Sigmoid colon (tissue), 7 donors: ENCODE measurements around the gene BLID. TPM values are rescaled to one million over a fixed set of nuclear protein-coding genes. Genes with fewer than 3 reads are reported as not detected.
A peak's percentile ranks its signal among the peaks of the same experiment; 100 is the strongest.

ENCODE experiments used
- DNase-seq: peaks from one replicate; pipeline ENCODE4 v3.0.0-alpha.2; 2019
- H3K27ac ChIP-seq, 4 donors: fragments of 200-600 bp; sonication (generic); one replicate each; pipeline ENCODE4 v1.5.1; 2016 to 2019; ENCODE audit warnings: mild to moderate bottlenecking in 1 of 4
- H3K27me3 ChIP-seq, 3 donors: fragments of 200-600 bp; sonication (generic); one replicate each; pipeline ENCODE4 v1.5.1; 2019; ENCODE audit warnings: mild to moderate bottlenecking in 1 of 3
- H3K36me3 ChIP-seq, 4 donors: fragments of 200-600 bp; sonication (generic); one replicate each; pipeline ENCODE4 v1.5.1; 2016 to 2019
- H3K4me1 ChIP-seq, 4 donors: fragments of 200-600 bp; sonication (generic); one replicate each; pipeline ENCODE4 v1.5.1; 2017 to 2019
- H3K4me3 ChIP-seq, 4 donors: fragments of 200-600 bp; sonication (generic); one replicate each; pipeline ENCODE4 v1.5.1; 2017 to 2019; ENCODE audit warnings: mild to moderate bottlenecking in 2 of 4, moderate library complexity in 1 of 4
- H3K9me3 ChIP-seq, 4 donors: fragments of 200-600 bp in 3 of 4; sonication (generic) in 3 of 4; one replicate each; pipeline versions ENCODE4 v1.5.1 to v1.6.1; 2013 to 2019
- EP300 ChIP-seq, 4 donors: sonication (generic); formaldehyde crosslinking; IDR thresholded peaks; one replicate each; pipeline ENCODE4 v1.6.1; 2017; ENCODE audit warnings: antibody characterized with exemption in 4 of 4
- POLR2A ChIP-seq, 2 donors: fragments of 450-650 bp; IDR thresholded peaks; one replicate each; pipeline ENCODE4 v1.6.1; 2016; ENCODE audit warnings: antibody characterized with exemption in 2 of 2, mild to moderate bottlenecking in 2 of 2, moderate library complexity in 2 of 2
- POLR2AphosphoS5 ChIP-seq, 4 donors: sonication (generic); formaldehyde crosslinking; IDR thresholded peaks; one replicate each; pipeline ENCODE4 v1.6.1; 2017; ENCODE audit warnings: antibody characterized with exemption in 4 of 4
- WGBS, 2 donors: extraction: QIAGEN DNeasy Blood & Tissue Kit; methylation state at CpG; one replicate each; pipeline ENCODE4 v1.1.7; 2013; 5-methylcytosine and 5-hydroxymethylcytosine counted together
- intact Hi-C: fragments of 100-400 bp; cut with DNase I; formaldehyde crosslinking; loops from one replicate; pipeline ENCODE4 v1.15.1; 2023
- polyA plus RNA-seq, 3 donors: library from polyadenylated mRNA; stranded (reverse); fragments of 200-250 nt; gene quantifications; one replicate each; pipeline ENCODE4 v1.2.3, GENCODE V29; 2013
- total RNA-seq, 4 donors: library from RNA; depleted of rRNA; stranded (reverse); fragments of >200 nt; gene quantifications; one replicate each; pipeline ENCODE4 v1.1.0, GENCODE V29; 2016
- TF ChIP-seq, protein P1 (sequence below), 4 experiments: fragments of 450-650 bp in 3 of 4; fragments of 200-600 bp in 1 of 4; IDR thresholded peaks; one replicate each; pipeline ENCODE4 v1.5.1; 2016 to 2019; ENCODE audit warnings: antibody characterized with exemption in 4 of 4, mild to moderate bottlenecking in 3 of 4, moderate library complexity in 2 of 4
- donor health status: healthy with polysubstance abuse.
- donor health status: Bipolar disorder and iron deficiency.
- donor health status: healthy.

The BLID gene
- total and polyA plus RNA-seq, 7 donors: 0.09 to 2.2 (median 1.9) TPM; not detected in 2

DNA sequence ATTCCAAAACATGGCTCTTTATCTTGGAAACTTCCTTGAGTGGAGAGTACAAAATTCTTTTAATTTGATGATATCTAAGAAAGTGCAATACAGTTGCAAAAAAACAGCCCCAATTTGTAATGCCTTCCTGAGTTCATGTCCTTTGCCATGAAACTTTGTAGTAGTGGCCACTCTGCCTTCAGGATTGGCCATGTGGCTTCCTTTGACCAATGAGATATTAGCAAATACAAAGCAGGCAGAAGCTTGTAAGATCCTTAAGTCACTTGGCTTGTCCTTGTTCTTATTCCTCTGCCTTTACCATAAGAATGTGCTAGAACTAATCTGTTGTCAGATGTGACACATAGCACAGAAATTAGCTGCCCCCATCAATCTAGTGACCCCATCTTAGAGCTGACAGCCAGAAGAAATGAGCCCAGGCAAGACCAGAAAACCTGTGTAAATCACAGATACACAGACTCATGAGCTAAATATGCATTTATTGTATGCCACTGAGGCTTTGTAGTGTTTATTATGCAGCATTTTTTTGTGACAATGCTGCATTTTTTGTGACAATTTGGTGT, 29.8 kb upstream of the BLID start:
- no peak for DNase-seq
- no peak for TF ChIP-seq POLR2A (IDR thresholded peaks at IDR 0.05)
- Histone ChIP-seq H3K36me3 (no peaks in the 10 kb centered on the region), H3K27me3 (no peaks in the 10 kb centered on the region), H3K27ac (no peak overlapping the region), H3K9me3 (no peaks in the 10 kb centered on the region), H3K4me1 (peaks cover 0 to 12% (median 7%) of the 10 kb centered on the region in 4 donors), H3K4me3 (no peak overlapping the region)
- intact Hi-C loops: no loop called here

DNA sequence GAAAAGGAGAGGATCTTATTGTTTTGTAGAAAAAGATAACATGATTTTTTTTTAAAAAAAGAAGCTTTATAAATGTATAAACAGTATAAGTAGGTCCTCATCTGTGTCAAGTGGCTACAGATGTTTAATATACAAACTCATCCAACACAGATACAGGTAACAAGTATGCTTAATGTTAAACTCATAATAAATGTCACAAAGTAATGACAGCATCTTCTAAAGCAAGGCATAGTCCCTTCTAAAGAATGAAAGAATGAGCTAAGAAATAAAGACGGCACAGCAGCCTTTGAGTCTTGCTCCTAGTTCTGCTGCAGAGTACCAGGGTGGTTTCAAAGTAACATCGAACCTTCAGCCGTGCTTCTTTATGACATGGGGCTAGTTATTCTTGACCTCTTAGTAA, 28.7 kb upstream of the BLID start:
- intact Hi-C loops: no loop called here
- TF ChIP-seq, protein P1, sequence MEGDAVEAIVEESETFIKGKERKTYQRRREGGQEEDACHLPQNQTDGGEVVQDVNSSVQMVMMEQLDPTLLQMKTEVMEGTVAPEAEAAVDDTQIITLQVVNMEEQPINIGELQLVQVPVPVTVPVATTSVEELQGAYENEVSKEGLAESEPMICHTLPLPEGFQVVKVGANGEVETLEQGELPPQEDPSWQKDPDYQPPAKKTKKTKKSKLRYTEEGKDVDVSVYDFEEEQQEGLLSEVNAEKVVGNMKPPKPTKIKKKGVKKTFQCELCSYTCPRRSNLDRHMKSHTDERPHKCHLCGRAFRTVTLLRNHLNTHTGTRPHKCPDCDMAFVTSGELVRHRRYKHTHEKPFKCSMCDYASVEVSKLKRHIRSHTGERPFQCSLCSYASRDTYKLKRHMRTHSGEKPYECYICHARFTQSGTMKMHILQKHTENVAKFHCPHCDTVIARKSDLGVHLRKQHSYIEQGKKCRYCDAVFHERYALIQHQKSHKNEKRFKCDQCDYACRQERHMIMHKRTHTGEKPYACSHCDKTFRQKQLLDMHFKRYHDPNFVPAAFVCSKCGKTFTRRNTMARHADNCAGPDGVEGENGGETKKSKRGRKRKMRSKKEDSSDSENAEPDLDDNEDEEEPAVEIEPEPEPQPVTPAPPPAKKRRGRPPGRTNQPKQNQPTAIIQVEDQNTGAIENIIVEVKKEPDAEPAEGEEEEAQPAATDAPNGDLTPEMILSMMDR (IDR thresholded peaks at IDR 0.05): no peak
- no peak for TF ChIP-seq POLR2A (IDR thresholded peaks at IDR 0.05)
- TF ChIP-seq EP300 (IDR thresholded peaks at IDR 0.05): no peak
- peak in 3 of 4 donors; percentile 15 to 65 (median 56) for TF ChIP-seq POLR2AphosphoS5 (IDR thresholded peaks at IDR 0.05)
- Histone ChIP-seq H3K36me3 (no peaks in the 10 kb centered on the region), H3K27ac (no peak overlapping the region), H3K27me3 (no peaks in the 10 kb centered on the region), H3K9me3 (no peaks in the 10 kb centered on the region), H3K4me3 (no peak overlapping the region), H3K4me1 (peaks cover 0 to 9% (median 7%) of the 10 kb centered on the region in 4 donors)
- no peak for DNase-seq
- 81% methylated on average over 3 of the region's 3 CpGs for WGBS, 2 donors

DNA sequence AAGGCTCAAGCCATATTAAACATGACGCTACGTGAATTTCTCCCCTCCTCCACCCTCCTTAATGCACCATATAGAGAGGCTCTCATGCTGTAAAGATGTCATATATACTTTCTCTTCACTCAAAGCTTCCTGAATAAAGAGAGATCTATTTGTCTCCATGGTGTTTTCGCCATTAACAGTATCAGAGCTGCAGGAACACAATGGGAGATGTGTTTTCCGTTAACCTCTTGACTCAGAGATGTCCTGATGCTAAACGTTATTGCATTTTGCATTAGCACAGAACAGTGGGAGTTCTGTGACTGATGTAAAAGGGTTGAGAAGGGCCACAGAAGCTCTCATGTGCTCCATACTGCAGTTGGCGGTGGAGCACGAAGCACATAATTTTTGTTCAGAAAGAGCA, 25.7 kb upstream of the BLID start:
- Histone ChIP-seq H3K36me3 (no peaks in the 10 kb centered on the region), H3K27me3 (no peaks in the 10 kb centered on the region), H3K27ac (no peak overlapping the region), H3K9me3 (no peaks in the 10 kb centered on the region), H3K4me1 (peaks cover 0 to 17% (median 12%) of the 10 kb centered on the region in 4 donors), H3K4me3 (no peak overlapping the region)
- TF ChIP-seq POLR2AphosphoS5 (IDR thresholded peaks at IDR 0.05) (no peak), EP300 (IDR thresholded peaks at IDR 0.05) (no peak), POLR2A (IDR thresholded peaks at IDR 0.05) (no peak)
- TF ChIP-seq, protein P1 (IDR thresholded peaks at IDR 0.05): no peak
- intact Hi-C loops: no loop called here
- 78 to 80% methylated on average over 7 of the region's 7 CpGs for WGBS, 2 donors
- no peak for DNase-seq

DNA sequence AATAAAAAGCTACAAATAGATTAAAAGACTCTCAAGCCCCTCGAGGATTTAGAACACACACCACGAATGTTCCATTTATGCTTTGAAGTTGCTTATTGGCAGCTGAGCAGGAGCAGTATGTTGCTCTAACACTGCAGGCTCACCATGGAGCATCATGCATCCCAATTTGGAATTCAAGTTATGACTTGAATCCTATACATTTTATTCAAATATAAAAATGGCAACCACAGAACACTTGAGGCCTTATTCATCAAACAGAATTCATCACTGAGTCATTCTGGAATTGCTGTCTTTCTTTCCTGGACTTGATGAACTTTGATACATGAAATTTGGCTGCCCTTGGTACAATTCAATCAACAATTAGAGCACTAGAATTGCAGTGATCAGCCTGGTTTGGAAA, 24.5 kb upstream of the BLID start:
- no peaks in the 10 kb centered on the region for H3K27me3 ChIP-seq
- H3K4me1 ChIP-seq: peaks cover 0 to 19% (median 12%) of the 10 kb centered on the region in 4 donors
- H3K27ac ChIP-seq: no peak overlapping the region
- intact Hi-C loops: no loop called here
- DNase-seq: no peak
- TF ChIP-seq, protein P1 (IDR thresholded peaks at IDR 0.05): no peak
- no peak for TF ChIP-seq POLR2A (IDR thresholded peaks at IDR 0.05)
- TF ChIP-seq POLR2AphosphoS5 (IDR thresholded peaks at IDR 0.05): no peak
- no peak for TF ChIP-seq EP300 (IDR thresholded peaks at IDR 0.05)
- H3K9me3 ChIP-seq: no peaks in the 10 kb centered on the region
- no peak overlapping the region for H3K4me3 ChIP-seq
- no peaks in the 10 kb centered on the region for H3K36me3 ChIP-seq
- 54 to 77% methylated on average over 2 of the region's 2 CpGs for WGBS, 2 donors

DNA sequence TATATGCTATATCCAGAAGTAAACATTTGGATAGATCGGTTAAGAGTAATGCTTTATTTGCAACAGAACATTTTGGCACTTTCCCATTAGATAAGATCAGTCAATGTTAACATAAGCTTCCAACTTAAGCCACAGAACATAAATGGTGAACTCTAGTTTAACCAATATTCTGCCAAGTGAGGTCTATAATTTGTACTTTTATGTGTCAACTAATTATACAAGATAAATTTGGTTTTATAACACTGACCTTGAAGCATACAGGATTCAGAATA, 23.5 kb upstream of the BLID start:
- H3K4me1 ChIP-seq: peaks cover 0 to 12% (median 6%) of the 10 kb centered on the region in 4 donors
- intact Hi-C loops: no loop called here
- no peaks in the 10 kb centered on the region for H3K9me3 ChIP-seq
- H3K36me3 ChIP-seq: no peaks in the 10 kb centered on the region
- no peak overlapping the region for H3K27ac ChIP-seq
- no peak overlapping the region for H3K4me3 ChIP-seq
- TF ChIP-seq POLR2AphosphoS5 (IDR thresholded peaks at IDR 0.05) (no peak), EP300 (IDR thresholded peaks at IDR 0.05) (no peak), POLR2A (IDR thresholded peaks at IDR 0.05) (no peak)
- TF ChIP-seq, protein P1 (IDR thresholded peaks at IDR 0.05): no peak
- DNase-seq: no peak
- 11 to 41% methylated on average over 1 of the region's 1 CpG for WGBS, 2 donors
- no peaks in the 10 kb centered on the region for H3K27me3 ChIP-seq
